Fibroblast of pulmonary artery (primary cell): ENCODE results near the gene HMGXB3.
A peak's percentile ranks its signal among the peaks of the same experiment; 100 is the strongest.
"Not testable (repeated sequence)": the region's sequence is repeated elsewhere in the genome, so short reads cannot be mapped to it uniquely, and the experiment has no call there.

ENCODE experiments used
- DNase-seq: peaks from one replicate; pipeline ENCODE4 v3.0.0-alpha.2; 2010; ENCODE audit warnings: low read depth
- H3K4me3 ChIP-seq: replicated peaks from 2 replicates; pipeline ENCODE4 v1.5.1; 2011; ENCODE audit warnings: low read depth, mild to moderate bottlenecking, control low read depth, low read length, moderate library complexity
- TF ChIP-seq, protein P1 (sequence below): IDR thresholded peaks from 2 replicates; pipeline ENCODE4 v1.5.1; 2011; ENCODE audit warnings: mild to moderate bottlenecking, control low read depth, low read length, inconsistent platforms; ENCODE audit errors: missing control alignments

Gene HMGXB3

GRCh38 chr5:150042459-150042858 is 41.9 kb downstream of the HMGXB3 start:
- no peak for DNase-seq
- H3K4me3 ChIP-seq = no peak overlapping the region
- TF ChIP-seq, protein P1, sequence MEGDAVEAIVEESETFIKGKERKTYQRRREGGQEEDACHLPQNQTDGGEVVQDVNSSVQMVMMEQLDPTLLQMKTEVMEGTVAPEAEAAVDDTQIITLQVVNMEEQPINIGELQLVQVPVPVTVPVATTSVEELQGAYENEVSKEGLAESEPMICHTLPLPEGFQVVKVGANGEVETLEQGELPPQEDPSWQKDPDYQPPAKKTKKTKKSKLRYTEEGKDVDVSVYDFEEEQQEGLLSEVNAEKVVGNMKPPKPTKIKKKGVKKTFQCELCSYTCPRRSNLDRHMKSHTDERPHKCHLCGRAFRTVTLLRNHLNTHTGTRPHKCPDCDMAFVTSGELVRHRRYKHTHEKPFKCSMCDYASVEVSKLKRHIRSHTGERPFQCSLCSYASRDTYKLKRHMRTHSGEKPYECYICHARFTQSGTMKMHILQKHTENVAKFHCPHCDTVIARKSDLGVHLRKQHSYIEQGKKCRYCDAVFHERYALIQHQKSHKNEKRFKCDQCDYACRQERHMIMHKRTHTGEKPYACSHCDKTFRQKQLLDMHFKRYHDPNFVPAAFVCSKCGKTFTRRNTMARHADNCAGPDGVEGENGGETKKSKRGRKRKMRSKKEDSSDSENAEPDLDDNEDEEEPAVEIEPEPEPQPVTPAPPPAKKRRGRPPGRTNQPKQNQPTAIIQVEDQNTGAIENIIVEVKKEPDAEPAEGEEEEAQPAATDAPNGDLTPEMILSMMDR = no peak

- DNase-seq = peak; percentile 42
- H3K4me3 ChIP-seq = no peak overlapping the region
- TF ChIP-seq, protein P1 = no peak
These were observed 43.3 kb downstream of the HMGXB3 start for GRCh38 chr5:150043657-150044328.

GRCh38 chr5:150044329-150044681 is 43.8 kb downstream of the HMGXB3 start:
- DNase-seq = peak; percentile 77
- TF ChIP-seq, protein P1 = no peak
- no peak overlapping the region for H3K4me3 ChIP-seq

DNA sequence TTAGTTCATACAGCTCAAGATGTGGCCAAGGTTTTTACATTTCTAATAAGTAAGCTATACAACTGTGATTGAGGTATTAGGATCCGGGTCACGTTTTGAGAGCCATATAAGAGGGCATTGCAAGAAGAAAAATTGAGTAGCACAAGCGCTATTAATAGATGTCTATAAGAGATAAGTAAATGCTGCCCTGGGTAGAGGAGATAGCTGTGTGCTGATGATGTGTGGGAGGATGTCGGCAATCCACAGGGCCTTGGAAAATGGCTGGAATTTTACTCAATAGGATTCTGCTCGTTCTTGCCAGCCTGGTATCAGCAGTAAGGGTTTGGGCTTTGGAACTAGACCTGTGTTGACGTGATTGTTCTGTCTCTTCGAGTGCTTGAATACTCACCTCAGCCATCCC is 44.2 kb downstream of the HMGXB3 start:
- H3K4me3 ChIP-seq = no peak overlapping the region
- TF ChIP-seq, protein P1 = no peak
- peak; percentile 25 for DNase-seq

- no peak overlapping the region for H3K4me3 ChIP-seq
- no peak for DNase-seq
- TF ChIP-seq, protein P1 = no peak
These were observed 45.0 kb downstream of the HMGXB3 start for GRCh38 chr5:150045549-150045948.

- TF ChIP-seq, protein P1 = no peak
- H3K4me3 ChIP-seq = no peak overlapping the region
- no peak for DNase-seq
These were observed 45.5 kb downstream of the HMGXB3 start for GRCh38 chr5:150046031-150046430.

- DNase-seq = peak; percentile 58
- H3K4me3 ChIP-seq = not testable (repeated sequence)
These were observed 49.8 kb downstream of the HMGXB3 start for GRCh38 chr5:150050172-150050811.
